BE2C (cell line): ENCODE measurements around the gene EFCAB6.

Source experiments
- DNase-seq: peaks from one replicate; pipeline ENCODE4 v3.0.0-alpha.2; 2020
- H3K27me3 ChIP-seq: fragments of 250-450 bp; sonication (Bioruptor Pico); 2 replicates; pipeline ENCODE4 v1.5.1; 2020; ENCODE audit warnings: mild to moderate bottlenecking
- H3K36me3 ChIP-seq: fragments of 250-450 bp; sonication (Bioruptor Pico); 2 replicates; pipeline ENCODE4 v1.5.1; 2020; ENCODE audit warnings: mild to moderate bottlenecking
- H3K4me1 ChIP-seq: fragments of 250-450 bp; sonication (Bioruptor Pico); 2 replicates; pipeline ENCODE4 v1.5.1; 2020
- H3K4me3 ChIP-seq: 2 replicates; pipeline ENCODE4 v1.5.1; 2011; ENCODE audit warnings: low read depth, low read length
- H3K9me3 ChIP-seq: fragments of 250-450 bp; sonication (Bioruptor Pico); 2 replicates; pipeline ENCODE4 v1.5.1; 2020
- CTCF ChIP-seq: IDR thresholded peaks from 2 replicates; pipeline ENCODE4 v1.5.1; 2012; ENCODE audit warnings: mild to moderate bottlenecking, low read depth, low read length

The EFCAB6 gene

DNA sequence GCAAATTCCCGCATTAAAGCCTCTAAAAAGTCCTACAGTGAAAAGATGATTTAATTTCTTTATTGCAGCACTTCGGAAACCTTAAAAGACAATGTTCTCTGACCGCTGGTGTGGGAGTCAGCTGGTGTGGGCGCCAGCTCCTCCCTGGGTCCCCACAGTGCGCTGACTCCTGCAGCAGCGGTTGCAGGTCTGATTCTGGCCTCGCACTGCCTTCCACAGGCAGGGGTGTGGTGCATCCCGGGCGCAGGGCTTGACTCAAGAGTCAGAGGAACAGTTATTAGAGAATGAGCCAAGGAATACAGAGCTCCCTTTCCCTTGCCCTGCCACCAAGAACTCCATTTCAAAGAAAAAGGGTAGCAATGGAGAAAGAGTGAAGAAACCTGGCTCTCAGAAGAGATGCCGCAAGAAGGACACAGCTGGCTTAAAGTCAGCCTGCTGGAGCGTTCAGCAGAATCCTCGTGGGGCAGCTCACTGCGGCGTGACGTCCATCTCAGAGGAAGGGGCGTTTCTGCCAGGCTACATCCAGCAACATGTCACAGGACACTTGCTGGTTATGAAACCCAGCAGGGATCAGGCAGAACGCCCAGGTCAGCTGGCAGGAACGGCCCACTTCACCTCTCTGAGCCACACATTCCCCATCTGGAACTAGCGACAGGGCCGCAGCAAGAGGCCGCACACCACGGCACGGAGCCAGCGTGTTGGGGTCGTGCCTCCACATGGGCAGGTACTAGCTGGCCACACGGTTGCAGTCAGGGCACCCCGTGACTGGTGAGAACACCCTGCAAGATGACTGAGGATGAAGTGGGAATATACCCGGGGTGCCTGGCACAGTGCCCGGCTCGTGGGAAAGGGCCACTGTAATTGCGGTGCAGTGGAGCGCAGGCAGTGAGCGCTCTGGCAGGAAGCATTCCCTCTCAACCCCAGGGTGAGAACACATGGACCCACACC is 18.1 kb upstream of the EFCAB6 start:
- Histone ChIP-seq H3K4me3 (peak overlapping the region; percentile 11; the same call in 1 of the 2 replicates), H3K4me1 (peaks cover 27% of the 10 kb centered on the region), H3K9me3 (no peaks in the 10 kb centered on the region), H3K36me3 (no peaks in the 10 kb centered on the region), H3K27me3 (no peaks in the 10 kb centered on the region)
- peak; percentile 41 for DNase-seq
- no peak for TF ChIP-seq CTCF

- H3K4me3 ChIP-seq, result peak overlapping the region; percentile 21; the same call in 1 of the 2 replicates
- no peaks in the 10 kb centered on the region for H3K36me3 ChIP-seq
- TF ChIP-seq CTCF, result peak; percentile 50
- no peaks in the 10 kb centered on the region for H3K9me3 ChIP-seq
- no peaks in the 10 kb centered on the region for H3K27me3 ChIP-seq
- H3K4me1 ChIP-seq, result peaks cover 27% of the 10 kb centered on the region
- DNase-seq, result peak; percentile 89
Observed at GRCh38 chr22:43828998-43829782, 17.1 kb upstream of the EFCAB6 start.

- Histone ChIP-seq H3K27me3 (no peaks in the 10 kb centered on the region), H3K4me3 (no peak overlapping the region), H3K4me1 (peaks cover 27% of the 10 kb centered on the region), H3K9me3 (no peaks in the 10 kb centered on the region), H3K36me3 (no peaks in the 10 kb centered on the region)
- DNase-seq, result no peak
- TF ChIP-seq CTCF, result no peak
Observed at GRCh38 chr22:43828725-43828997, 16.6 kb upstream of the EFCAB6 start.

- Histone ChIP-seq H3K4me3 (no peak overlapping the region), H3K27me3 (no peaks in the 10 kb centered on the region), H3K4me1 (peaks cover 27% of the 10 kb centered on the region), H3K36me3 (no peaks in the 10 kb centered on the region), H3K9me3 (no peaks in the 10 kb centered on the region)
- 0 out of 2 replicates have a peak, but pooled peaks have one; percentile 4 for TF ChIP-seq CTCF
- DNase-seq, result no peak
Observed at GRCh38 chr22:43827926-43828724, 16.0 kb upstream of the EFCAB6 start.

DNA sequence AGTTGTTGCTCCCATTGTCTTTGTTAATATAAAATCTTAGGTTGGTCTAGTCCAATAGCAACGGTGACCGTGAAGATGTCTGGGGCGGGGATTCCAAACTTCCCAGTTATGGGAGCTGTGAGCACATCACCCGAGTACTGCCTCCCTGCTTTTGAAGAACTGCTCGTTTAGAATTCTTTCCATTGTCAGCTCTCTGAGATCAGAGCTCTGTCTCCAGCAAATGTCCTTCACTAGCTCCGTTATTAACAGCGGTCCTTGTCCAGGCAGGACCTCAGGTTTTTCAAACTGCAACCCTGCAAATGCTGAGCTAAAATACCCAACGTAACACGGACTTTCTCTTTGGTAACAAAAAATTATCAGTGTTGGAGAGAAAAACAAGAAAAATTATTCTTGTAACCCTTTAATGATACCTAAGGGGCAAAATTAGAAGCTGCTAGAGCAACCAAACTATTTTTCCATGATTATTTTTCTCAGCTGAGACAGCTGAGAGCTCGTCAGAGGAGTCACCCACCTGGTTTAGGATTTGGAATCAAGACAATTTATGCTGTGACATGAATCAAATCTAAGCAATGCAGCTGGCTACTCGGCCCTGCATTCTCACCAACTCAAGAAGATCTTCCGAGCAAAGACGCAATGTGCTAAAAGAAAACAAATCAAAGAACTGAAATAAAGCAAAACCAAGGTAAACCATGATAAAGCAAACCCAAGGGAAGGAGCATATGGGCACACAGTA is 15.1 kb upstream of the EFCAB6 start:
- Histone ChIP-seq H3K4me3 (no peak overlapping the region), H3K9me3 (no peaks in the 10 kb centered on the region), H3K4me1 (peaks cover 27% of the 10 kb centered on the region), H3K27me3 (no peaks in the 10 kb centered on the region), H3K36me3 (no peaks in the 10 kb centered on the region)
- no peak for DNase-seq
- TF ChIP-seq CTCF, result no peak
